K562 (cell line): ENCODE data around the gene XIRP1. TPM values are rescaled to one million over a fixed set of nuclear protein-coding genes. Genes with fewer than 3 reads are reported as not detected.
A peak's percentile ranks its signal among the peaks of the same experiment; 100 is the strongest.

ENCODE experiments used
- ATAC-seq: fragments of 200-7000 bp; cut with Tn5 transposase; 3 replicates; pipeline ENCODE4 v1.9.1; 2020; ENCODE audit warnings: moderate library complexity
- Bru-seq: library from RNA; stranded (reverse); fragments of 400-500 nt; gene quantifications from one replicate; lab custom pipeline; 2021; lab: Mats Ljungman, UMichigan
- BruChase-seq, 2 experiments: library from RNA; stranded (reverse); fragments of 400-500 nt; gene quantifications; one replicate each; lab custom pipeline; 2021; lab: Mats Ljungman, UMichigan
- BruUV-seq: library from RNA; stranded (reverse); fragments of 400-500 nt; replicated peaks from 2 replicates; lab custom pipeline; 2021; lab: Mats Ljungman, UMichigan
- CTCF ChIA-PET: fragments of 300-600 bp; formaldehyde crosslinking; extraction: SDS; loops from one replicate; lab custom pipeline; 2021; ENCODE audit warnings: low intra/inter-chr PET ratio; lab: Yijun Ruan, JAX
- POLR2A ChIA-PET: fragments of 300-600, 350-650 bp; sonication (Branson Sonifier 250); formaldehyde crosslinking; extraction: SDS; loops from one replicate; lab custom pipeline; 2021; ENCODE audit warnings: antibody characterized with exemption, inconsistent platforms; lab: Yijun Ruan, JAX
- DNase-seq, 4 experiments: peaks; one replicate each; pipeline versions ENCODE4 v3.0.0 to v3.0.0-alpha.2; 2011 to 2018; ENCODE audit warnings: low spot score in 3 of 4, mixed read lengths in 3 of 4; ENCODE audit errors: extremely low read depth in 1 of 4
- FAIRE-seq: peaks from 2 replicates; lab custom pipeline; 2011; peaks lifted over from hg19 to GRCh38; lab: Jason Lieb, UNC
- H2AFZ ChIP-seq: 2 replicates; pipeline ENCODE4 v1.6.0; 2011; ENCODE audit warnings: low read depth, low read length, control low read depth, inconsistent platforms
- H3K27ac ChIP-seq: fragments of 200-600 bp; 3 replicates; pipeline ENCODE4 v1.8.0; 2011; ENCODE audit warnings: low read depth, mild to moderate bottlenecking, control low read depth, inconsistent platforms, low read length, moderate library complexity, mixed read lengths; ENCODE audit errors: extremely low read depth
- H3K27me3 ChIP-seq, 2 experiments: fragments of 300-600 bp in 1 of 2; 2 replicates in 1 of 2; 3 replicates in 1 of 2; pipeline versions ENCODE4 v1.6.0 to v1.8.0; 2011; ENCODE audit warnings: inconsistent platforms in 2 of 2, low read length in 2 of 2, mild to moderate bottlenecking in 1 of 2, mixed read lengths in 1 of 2, moderate library complexity in 1 of 2; ENCODE audit not compliant: control insufficient read depth in 2 of 2, insufficient read depth in 2 of 2
- H3K36me3 ChIP-seq: fragments of 300-600 bp; 3 replicates; pipeline ENCODE4 v1.8.0; 2011; ENCODE audit warnings: mild to moderate bottlenecking, low read length, inconsistent platforms; ENCODE audit not compliant: control insufficient read depth, insufficient read depth
- H3K4me1 ChIP-seq, 2 experiments: fragments of 200-600 bp in 1 of 2; replicated peaks in 1 of 2; 2 replicates in 1 of 2; 3 replicates in 1 of 2; pipeline versions ENCODE4 v1.5.1 to v1.8.0; 2011; ENCODE audit warnings: inconsistent platforms in 2 of 2, low read length in 2 of 2, mild to moderate bottlenecking in 1 of 2, mixed read lengths in 1 of 2, moderate library complexity in 1 of 2; ENCODE audit not compliant: control insufficient read depth in 2 of 2, insufficient read depth in 2 of 2
- H3K4me2 ChIP-seq: 2 replicates; pipeline ENCODE4 v1.6.1; 2011; ENCODE audit warnings: low read length, control low read depth, inconsistent platforms, mixed read lengths; ENCODE audit not compliant: insufficient read depth
- H3K4me3 ChIP-seq: fragments of 200-600 bp; sonication (generic), shearing (Covaris generic); 2 replicates; pipeline ENCODE4 v1.5.1; 2016; ENCODE audit warnings: control low read depth, inconsistent platforms
- H3K79me2 ChIP-seq: fragments of 200-600 bp; 3 replicates; pipeline ENCODE4 v1.8.0; 2011; ENCODE audit warnings: low read length, inconsistent platforms; ENCODE audit not compliant: control insufficient read depth, insufficient read depth
- H3K9ac ChIP-seq, 2 experiments: 2 replicates each; pipeline versions ENCODE4 v1.6.0 to v1.6.1; 2011; ENCODE audit warnings: low read depth in 2 of 2, low read length in 2 of 2, control low read depth in 1 of 2, inconsistent platforms in 1 of 2, mild to moderate bottlenecking in 1 of 2, mixed read lengths in 1 of 2; ENCODE audit not compliant: insufficient read depth in 1 of 2
- H3K9me1 ChIP-seq: one replicate; pipeline ENCODE4 v1.6.0; 2011; ENCODE audit warnings: inconsistent platforms, mild to moderate bottlenecking, low read length, moderate library complexity; ENCODE audit not compliant: control insufficient read depth, insufficient read depth
- H3K9me3 ChIP-seq: replicated peaks from 2 replicates; pipeline ENCODE4 v1.5.1; 2011; ENCODE audit warnings: low read depth, low read length, inconsistent platforms; ENCODE audit not compliant: control insufficient read depth, insufficient read depth
- H4K20me1 ChIP-seq: replicated peaks from 2 replicates; pipeline ENCODE4 v1.6.1; 2011; ENCODE audit warnings: low read length, inconsistent platforms, mixed read lengths; ENCODE audit not compliant: control insufficient read depth, insufficient read depth
- ATF3 ChIP-seq, 2 experiments: fragments of 450-650 bp in 1 of 2; sonication (generic) in 1 of 2; formaldehyde crosslinking in 1 of 2; IDR thresholded peaks in 1 of 2; conservative IDR thresholded peaks in 1 of 2; 2 replicates each; pipeline versions ENCODE4 v1.6.1 to v1.8.1; 2016 to 2023; ENCODE audit warnings: mild to moderate bottlenecking in 2 of 2, moderate library complexity in 2 of 2, inconsistent platforms in 1 of 2, missing genetic modification reagents in 1 of 2
- ELF4 ChIP-seq: fragments of 450-650 bp; formaldehyde crosslinking; IDR thresholded peaks from 2 replicates; pipeline ENCODE4 v1.4.0; 2022; ENCODE audit warnings: missing genetic modification characterization
- MAZ ChIP-seq, 2 experiments: fragments of 450-650 bp in 1 of 2; sonication (generic) in 1 of 2; formaldehyde crosslinking; IDR thresholded peaks in 1 of 2; conservative IDR thresholded peaks in 1 of 2; 2 replicates each; pipeline versions ENCODE4 v1.4.0 to v1.5.0; 2020; ENCODE audit warnings: mild to moderate bottlenecking in 1 of 2, missing genetic modification reagents in 1 of 2
- NFE2 ChIP-seq: IDR thresholded peaks from 2 replicates; pipeline ENCODE4 v1.6.1; 2014; ENCODE audit warnings: antibody characterized with exemption, low read depth
- NFE2L1 ChIP-seq: fragments of 450-650 bp; IDR thresholded peaks from 2 replicates; pipeline ENCODE4 v1.6.1; 2016; ENCODE audit warnings: missing genetic modification characterization, low read depth, mild to moderate bottlenecking, missing compliant biosample characterization, moderate library complexity, borderline replicate concordance
- POLR2B ChIP-seq: fragments of 450-650 bp; IDR thresholded peaks from 2 replicates; pipeline ENCODE4 v1.6.1; 2018; ENCODE audit warnings: low read depth; ENCODE audit not compliant: partially characterized antibody
- PPARD ChIP-seq: fragments of 250-450 bp; sonication (Bioruptor Pico); IDR thresholded peaks from 2 replicates; pipeline ENCODE4 v1.8.0; 2022; ENCODE audit warnings: inconsistent platforms, mild to moderate bottlenecking, moderate library complexity
- PTBP1 ChIP-seq: fragments of 200-400 bp; formaldehyde crosslinking; IDR thresholded peaks from 2 replicates; pipeline ENCODE4 v1.6.1; 2017; ENCODE audit warnings: low read depth, low read length
- SREBF2 ChIP-seq: sonication (generic); formaldehyde crosslinking; IDR thresholded peaks from 2 replicates; pipeline ENCODE4 v1.4.0; 2020; ENCODE audit warnings: mild to moderate bottlenecking, missing genetic modification reagents
- TCFL5 ChIP-seq: fragments of 250-450 bp; sonication (Bioruptor Pico); conservative IDR thresholded peaks from 2 replicates; pipeline ENCODE4 v1.6.1; 2021; ENCODE audit warnings: mild to moderate bottlenecking, moderate library complexity, matching md5 sums
- TRIM24 ChIP-seq, 2 experiments: fragments of 450-650 bp; IDR thresholded peaks; 2 replicates each; pipeline ENCODE4 v1.6.1; 2016
- ZNF316 ChIP-seq: fragments of 450-650 bp; IDR thresholded peaks from 2 replicates; pipeline ENCODE4 v1.6.1; 2016
- ZNF57 ChIP-seq: fragments of 450-650 bp; formaldehyde crosslinking; IDR thresholded peaks from 2 replicates; pipeline ENCODE4 v1.4.0; 2020; ENCODE audit warnings: mild to moderate bottlenecking, moderate library complexity
- WGBS: fragments of 100-300 bp; shearing (Covaris generic); methylation state at CpG from one replicate; pipeline ENCODE4 v1.1.6; 2016; ENCODE audit warnings: low coverage, mixed read lengths; ENCODE audit not compliant: insufficient coverage; ENCODE audit errors: missing lambda C conversion rate; 5-methylcytosine and 5-hydroxymethylcytosine counted together
- in situ Hi-C: fragments of 300-500 bp; cut with MboI; formaldehyde crosslinking; loops from 4 replicates; pipeline ENCODE4 v1.15.0; 2018; ENCODE audit warnings: inconsistent platforms, mixed read lengths
- intact Hi-C: fragments of 100-400 bp; cut with micrococcal nuclease; formaldehyde crosslinking; loops from 2 replicates; pipeline ENCODE4 v1.14.2; 2022
- long read RNA-seq, 3 experiments: library from polyadenylated mRNA in 2 of 3; library from RNA in 1 of 3; unstranded in 2 of 3; stranded (forward) in 1 of 3; transcript quantifications; one replicate each; pipeline ENCODE4 v2.0.0, GENCODE V29; 2019 to 2022
- polyA minus RNA-seq, 3 experiments: library from RNA; depleted of rRNA, polyadenylated mRNA; stranded (reverse); fragments of >200 nt; gene quantifications; 2 replicates each; pipeline ENCODE4 v1.2.3, GENCODE V29; 2011
- polyA plus RNA-seq, 8 experiments: library from polyadenylated mRNA; depleted of rRNA in 4 of 8; stranded (reverse) in 5 of 8; unstranded in 3 of 8; fragments of >200 nt; fragmentation: Nextera tagmentation in 2 of 8; fragmentation: Illumina TruSeq in 1 of 8; extraction: Ambion mirVana in 2 of 8; extraction: Trizol in 1 of 8; gene quantifications; 2 replicates each; pipeline versions ENCODE4 v1.2.1 to v1.2.3, GENCODE V29; 2011 to 2014; ENCODE audit warnings: inconsistent platforms in 1 of 8, missing spikeins in 1 of 8
- total RNA-seq, 7 experiments: library from RNA; depleted of rRNA in 6 of 7; stranded (reverse); fragments of >200 nt in 6 of 7; fragmentation: Illumina TruSeq in 2 of 7; extraction: Trizol in 2 of 7; gene quantifications; 2 replicates each; pipeline versions ENCODE4 v1.2.1 to v1.2.3, GENCODE V29; 2011 to 2021; ENCODE audit warnings: low replicate concordance in 1 of 7

Gene XIRP1
- 0.33 and 1.4 TPM in 2 replicates for total RNA-seq (2011; cell fraction: chromatin; rRNA removed; ENCODE audit: low replicate concordance)
- total RNA-seq (2011; cell fraction: nucleolus; rRNA removed), result 0.53 and 1.0 TPM in 2 replicates
- 0.51 and 0.53 TPM in 2 replicates for total RNA-seq (2011; cell fraction: nucleoplasm; rRNA removed)
- total RNA-seq (2014; rRNA removed), result 0.04 and 0.27 TPM in 2 replicates
- 0.04 TPM in 1 of 2 replicates, not detected in the other for total RNA-seq (2014; rRNA removed; fragmentation: Illumina TruSeq; extraction: Trizol)
- total RNA-seq (2015; rRNA removed; fragmentation: Illumina TruSeq; extraction: Trizol), result 0.04 TPM in 1 of 2 replicates, not detected in the other
- 0.04 and 0.09 TPM in 2 replicates for total RNA-seq (2021)
- 0.04 and 0.11 TPM in 2 replicates for polyA plus RNA-seq (2011; rRNA removed)
- polyA plus RNA-seq (2011; cell fraction: cytosol; rRNA removed), result 0.04 and 0.13 TPM in 2 replicates
- polyA plus RNA-seq (2011; cell fraction: nucleus; rRNA removed), result 0.34 and 0.57 TPM in 2 replicates
- 0.15 and 0.17 TPM in 2 replicates for polyA plus RNA-seq (2012)
- polyA plus RNA-seq (2014; fragmentation: Illumina TruSeq; extraction: Trizol), result 0.03 and 0.04 TPM in 2 replicates
- polyA plus RNA-seq (2014; fragmentation: Nextera tagmentation; extraction: Ambion mirVana), result not detected
- 0.04 and 0.07 TPM in 2 replicates for polyA plus RNA-seq (2014; rRNA removed)
- 0.12 and 0.14 TPM in 2 replicates for polyA minus RNA-seq (2011; rRNA and poly(A)+ RNA removed)
- polyA minus RNA-seq (2011; cell fraction: cytosol; rRNA and poly(A)+ RNA removed), result 0.38 TPM in 1 of 2 replicates, not detected in the other
- 0.22 and 0.27 TPM in 2 replicates for polyA minus RNA-seq (2011; cell fraction: nucleus; rRNA and poly(A)+ RNA removed)
- not detected for Bru-seq, nascent RNA
- percentile 9 among the genes with signal in this experiment for BruChase-seq, experiment 1, labeled RNA remaining after a 2-hour chase
- not detected for BruChase-seq, experiment 2, labeled RNA remaining after a 6-hour chase
- long read RNA-seq, experiment 1, result 0 reads
- long read RNA-seq, experiment 2, result 0 reads
- long read RNA-seq, experiment 3, result 0 reads

GRCh38 chr3:39192490-39193092 is at the start of gene XIRP1:
Gene XIRP1 (minus strand): TSS chr3:39192595. CDS start chr3:39189445, 3,150 bp downstream.
- Histone ChIP-seq H3K4me2 (no peak within 1 kb of the TSS), H3K9ac (no peak within 1 kb of the TSS), H3K36me3 (no peaks in the 10 kb centered on the region), H3K79me2 (no peaks in the 10 kb centered on the region), H3K4me3 (no peak within 1 kb of the TSS), H3K4me1 (peaks cover 0 to 12% of the 10 kb centered on the region in 2 experiments; a peak in 2 of 5 replicates), H3K27ac (no peak within 1 kb of the TSS), H2AFZ (no peak within 1 kb of the TSS), H3K9me3 (no peaks in the 10 kb centered on the region), H4K20me1 (no peaks in the 10 kb centered on the region), H3K27me3 (peaks cover 13 to 29% of the 10 kb centered on the region in 2 experiments; a peak in 4 of 5 replicates), H3K9me1 (no peaks in the 10 kb centered on the region)
- intact Hi-C loops, result no loop called here
- FAIRE-seq (no peak), ATAC-seq (no peak), DNase-seq (no peak)
- peak; percentile 82 for TF ChIP-seq ZNF316
- no peak for TF ChIP-seq SREBF2
- TF ChIP-seq TRIM24 (IDR thresholded peaks at IDR 0.05), result peak in 1 of 2 experiments; percentile 64; a peak in 2 of 4 replicates
- 0 out of 2 replicates have a peak, but pooled peaks have one; percentile 21 for TF ChIP-seq ATF3 (IDR thresholded peaks at IDR 0.05)
- no peak for TF ChIP-seq ATF3 (CRISPR knock-in tag; conservative IDR thresholded peaks at IDR 0.05)
- no peak for TF ChIP-seq PTBP1
- TF ChIP-seq NFE2, result 0 out of 2 replicates have a peak, but pooled peaks have one; percentile 9
- TF ChIP-seq TCFL5 (CRISPR knock-in tag), result no peak
- no peak for TF ChIP-seq POLR2B
- no peak for TF ChIP-seq ZNF57 (CRISPR knock-in tag)
- TF ChIP-seq NFE2L1, result no peak
- TF ChIP-seq PPARD, result no peak
- TF ChIP-seq ELF4 (CRISPR knock-in tag), result no peak
- TF ChIP-seq MAZ (CRISPR knock-in tag; conservative IDR thresholded peaks at IDR 0.05 in 1 of 2, IDR thresholded peaks at IDR 0.05 in 1 of 2), result no peak
- ChIA-PET CTCF (interaction anchor here (0.6 to 1.3 kb wide), 3 partner anchors 97 to 262 kb away, joined by 3 to 5 read pairs (median 3); no protein-coding TSS in a partner anchor), POLR2A (interaction anchor here (0.7 to 4.1 kb wide), 4 partner anchors 45 to 195 kb away, joined by 3 to 14 read pairs (median 4); no protein-coding TSS in a partner anchor)
- BruUV-seq, result no TSS peak
- in situ Hi-C loops, result no loop called here
- WGBS, result 16% methylated on average over 9 of the region's 9 CpGs
